IMR-90 (cell line): ENCODE results near the gene RFC2.

ENCODE experiments used
- CEBPB ChIP-seq: IDR thresholded peaks from 2 replicates; pipeline ENCODE4 v1.6.1; 2012; ENCODE audit warnings: low read depth, low read length, improper control_type of control experiment
- CHD1 ChIP-seq: IDR thresholded peaks from 2 replicates; pipeline ENCODE4 v1.6.1; 2012; ENCODE audit warnings: low read depth, low read length, improper control_type of control experiment
- CTCF ChIP-seq: conservative IDR thresholded peaks from 2 replicates; pipeline ENCODE4 v1.5.1; 2012; ENCODE audit warnings: mild to moderate bottlenecking, low read depth, low read length, improper control_type of control experiment
- MAZ ChIP-seq: IDR thresholded peaks from 2 replicates; pipeline ENCODE4 v1.6.1; 2012; ENCODE audit warnings: low read depth, mild to moderate bottlenecking, low read length, improper control_type of control experiment, moderate library complexity, borderline replicate concordance
- MXI1 ChIP-seq: IDR thresholded peaks from 2 replicates; pipeline ENCODE4 v1.6.1; 2012; ENCODE audit warnings: low read depth, mild to moderate bottlenecking, low read length, moderate library complexity, borderline replicate concordance
- POLR2A ChIP-seq: IDR thresholded peaks from 2 replicates; pipeline ENCODE4 v1.6.1; 2012; ENCODE audit warnings: mild to moderate bottlenecking, low read depth, low read length
- RAD21 ChIP-seq: IDR thresholded peaks from 2 replicates; pipeline ENCODE4 v1.6.1; 2012; ENCODE audit warnings: low read length, improper control_type of control experiment
- RCOR1 ChIP-seq: IDR thresholded peaks from 2 replicates; pipeline ENCODE4 v1.6.1; 2012; ENCODE audit warnings: mild to moderate bottlenecking, low read length, improper control_type of control experiment; ENCODE audit not compliant: insufficient replicate concordance
- RFX5 ChIP-seq: IDR thresholded peaks from 2 replicates; pipeline ENCODE4 v1.8.0; 2012; ENCODE audit warnings: low read depth, mild to moderate bottlenecking, low read length, moderate library complexity
- SMC3 ChIP-seq: fragments of 150-350 bp; IDR thresholded peaks from 2 replicates; pipeline ENCODE4 v1.6.1; 2016; ENCODE audit warnings: low read depth, mild to moderate bottlenecking, antibody characterized with exemption, low read length, moderate library complexity

- no peak for TF ChIP-seq POLR2A
- no peak for TF ChIP-seq CTCF
- no peak for TF ChIP-seq CHD1
- TF ChIP-seq RCOR1: no peak
- TF ChIP-seq RFX5: no peak
- no peak for TF ChIP-seq SMC3
- TF ChIP-seq CEBPB: no peak
- no peak for TF ChIP-seq MAZ
- no peak for TF ChIP-seq MXI1
- TF ChIP-seq RAD21: no peak
These were observed 60.3 kb downstream of the RFC2 start for GRCh38 chr7:74193913-74194312.
